GM21576 (cell line): ENCODE results near the gene EIF4G1.

Experiments
- ATAC-seq: cut with Tn5 transposase; IDR thresholded peaks from one replicate; pipeline ENCODE4 v1.9.1; 2021; ENCODE audit warnings: mild to moderate bottlenecking, moderate library complexity; ENCODE audit not compliant: unreplicated experiment

The EIF4G1 gene

DNA sequence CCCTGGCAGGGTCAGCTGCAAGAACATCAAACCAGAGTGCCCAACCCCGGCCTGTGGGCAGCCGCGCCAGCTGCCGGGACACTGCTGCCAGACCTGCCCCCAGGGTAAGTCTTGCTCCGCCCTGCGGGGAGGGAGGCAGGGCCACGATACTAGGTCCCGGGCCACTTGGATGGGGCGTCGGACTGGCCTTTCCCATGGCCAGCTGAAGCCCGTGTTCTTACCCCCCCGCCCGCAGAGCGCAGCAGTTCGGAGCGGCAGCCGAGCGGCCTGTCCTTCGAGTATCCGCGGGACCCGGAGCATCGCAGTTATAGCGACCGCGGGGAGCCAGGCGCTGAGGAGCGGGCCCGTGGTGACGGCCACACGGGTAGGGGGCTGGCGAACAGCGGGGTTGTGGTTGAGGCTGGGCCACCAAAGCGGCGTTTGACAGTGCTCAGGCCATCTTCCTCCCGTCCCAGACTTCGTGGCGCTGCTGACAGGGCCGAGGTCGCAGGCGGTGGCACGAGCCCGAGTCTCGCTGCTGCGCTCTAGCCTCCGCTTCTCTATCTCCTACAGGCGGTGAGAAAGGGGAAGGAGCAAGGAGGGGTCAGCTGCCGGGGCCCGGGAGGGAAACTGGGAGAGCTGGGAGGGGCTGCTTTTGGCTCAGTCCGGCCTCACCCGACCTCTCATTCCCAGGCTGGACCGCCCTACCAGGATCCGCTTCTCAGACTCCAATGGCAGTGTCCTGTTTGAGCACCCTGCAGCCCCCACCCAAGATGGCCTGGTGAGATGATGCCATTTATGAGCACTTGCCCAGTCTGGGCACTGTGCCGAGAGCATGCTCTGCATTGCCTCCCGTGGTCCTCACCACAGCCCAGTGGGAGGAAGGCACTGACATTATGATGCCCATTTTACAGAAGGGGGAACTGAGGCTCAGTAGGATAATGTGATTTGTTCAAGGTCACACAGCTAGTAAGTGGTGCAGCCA, 67.1 kb downstream of the EIF4G1 start:
- ATAC-seq = no peak

DNA sequence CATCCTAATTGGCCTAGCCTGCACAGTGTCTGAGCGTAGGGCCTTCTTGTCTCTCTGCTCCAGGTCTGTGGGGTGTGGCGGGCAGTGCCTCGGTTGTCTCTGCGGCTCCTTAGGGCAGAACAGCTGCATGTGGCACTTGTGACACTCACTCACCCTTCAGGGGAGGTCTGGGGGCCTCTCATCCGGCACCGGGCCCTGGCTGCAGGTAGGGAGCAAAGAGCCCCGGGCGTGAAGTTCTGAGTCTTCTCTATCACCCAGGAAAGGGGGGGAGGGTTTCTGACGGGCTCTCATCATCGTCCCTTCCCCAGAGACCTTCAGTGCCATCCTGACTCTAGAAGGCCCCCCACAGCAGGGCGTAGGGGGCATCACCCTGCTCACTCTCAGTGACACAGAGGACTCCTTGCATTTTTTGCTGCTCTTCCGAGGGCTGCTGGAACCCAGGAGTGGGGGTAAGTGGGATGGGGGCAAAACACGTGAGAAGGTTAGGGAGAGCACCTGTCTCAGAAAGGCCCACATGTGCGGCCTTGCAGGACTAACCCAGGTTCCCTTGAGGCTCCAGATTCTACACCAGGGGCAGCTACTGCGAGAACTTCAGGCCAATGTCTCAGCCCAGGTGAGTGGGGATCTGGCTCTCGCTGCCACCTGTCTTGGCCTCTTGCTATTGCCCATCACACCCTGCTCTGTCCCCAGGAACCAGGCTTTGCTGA, 68.1 kb downstream of the EIF4G1 start:
- ATAC-seq = no peak

DNA sequence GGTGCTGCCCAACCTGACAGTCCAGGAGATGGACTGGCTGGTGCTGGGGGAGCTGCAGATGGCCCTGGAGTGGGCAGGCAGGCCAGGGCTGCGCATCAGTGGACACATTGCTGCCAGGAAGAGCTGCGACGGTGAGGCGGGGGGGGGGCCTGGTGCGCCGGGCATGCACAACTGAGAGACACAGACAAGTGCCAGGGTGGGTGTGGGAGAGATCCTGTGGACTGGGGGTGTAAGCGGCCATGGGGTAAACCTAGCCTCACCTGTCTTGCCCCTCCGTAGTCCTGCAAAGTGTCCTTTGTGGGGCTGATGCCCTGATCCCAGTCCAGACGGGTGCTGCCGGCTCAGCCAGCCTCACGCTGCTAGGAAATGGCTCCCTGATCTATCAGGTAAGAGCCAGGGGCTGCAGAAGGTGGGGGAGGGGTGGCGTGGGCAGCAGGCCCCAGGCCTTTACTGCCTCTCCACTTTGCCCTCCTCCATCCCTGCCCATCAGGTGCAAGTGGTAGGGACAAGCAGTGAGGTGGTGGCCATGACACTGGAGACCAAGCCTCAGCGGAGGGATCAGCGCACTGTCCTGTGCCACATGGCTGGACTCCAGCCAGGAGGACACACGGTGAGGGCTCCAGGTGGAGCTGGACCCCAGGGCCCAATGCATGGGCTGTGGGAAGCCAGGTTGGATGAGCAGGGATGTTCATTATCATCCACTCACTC, 68.8 kb downstream of the EIF4G1 start:
- ATAC-seq = no peak

DNA sequence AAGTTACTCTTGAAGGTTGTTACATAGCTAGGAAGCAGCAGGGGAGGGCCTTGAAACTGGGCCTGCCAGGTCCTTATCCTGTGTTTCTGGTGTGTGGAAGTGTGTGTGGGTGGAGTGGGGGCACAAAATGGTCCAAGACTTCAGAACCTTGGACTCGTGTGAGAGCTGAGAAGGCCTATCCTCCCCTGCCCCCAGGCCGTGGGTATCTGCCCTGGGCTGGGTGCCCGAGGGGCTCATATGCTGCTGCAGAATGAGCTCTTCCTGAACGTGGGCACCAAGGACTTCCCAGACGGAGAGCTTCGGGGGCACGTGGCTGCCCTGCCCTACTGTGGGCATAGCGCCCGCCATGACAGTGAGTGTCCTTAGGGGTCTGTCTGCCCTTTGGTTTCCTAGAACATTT, 69.9 kb downstream of the EIF4G1 start:
- no peak for ATAC-seq
